Stomach smooth muscle (tissue), 2 donors: ENCODE results near the gene UVSSA.
"Not testable (repeated sequence)": the region's sequence is repeated elsewhere in the genome, so short reads cannot be mapped to it uniquely, and the experiment has no call there.

ENCODE experiments used
- H3K27ac ChIP-seq: one replicate; pipeline ENCODE4 v1.7.0; 2013; ENCODE audit warnings: mild to moderate bottlenecking, low read length, inconsistent platforms
- H3K27me3 ChIP-seq, 2 donors: one replicate each; pipeline ENCODE4 v1.7.0; 2013; ENCODE audit warnings: low read length in 2 of 2; ENCODE audit not compliant: insufficient read depth in 2 of 2, control insufficient read depth in 1 of 2
- H3K36me3 ChIP-seq, 2 donors: one replicate each; pipeline ENCODE4 v1.7.0; 2013; ENCODE audit warnings: low read length in 2 of 2; ENCODE audit not compliant: control insufficient read depth in 2 of 2, insufficient read depth in 2 of 2
- H3K4me1 ChIP-seq: one replicate; pipeline ENCODE4 v1.7.0; 2013; ENCODE audit warnings: low read length; ENCODE audit not compliant: control insufficient read depth, insufficient read depth
- H3K4me3 ChIP-seq, 2 donors: one replicate each; pipeline ENCODE4 v1.7.0; 2013; ENCODE audit warnings: low read length in 2 of 2
- H3K9ac ChIP-seq, 2 donors: one replicate each; pipeline ENCODE4 v1.7.0; 2013; ENCODE audit warnings: low read length in 2 of 2, mild to moderate bottlenecking in 1 of 2
- H3K9me3 ChIP-seq, 2 donors: one replicate each; pipeline ENCODE4 v1.7.0; 2013; ENCODE audit warnings: low read length in 2 of 2; ENCODE audit not compliant: control insufficient read depth in 2 of 2
- donor health status: healthy.
- donor health status: Pancreatic carcinoma.

Gene UVSSA

DNA sequence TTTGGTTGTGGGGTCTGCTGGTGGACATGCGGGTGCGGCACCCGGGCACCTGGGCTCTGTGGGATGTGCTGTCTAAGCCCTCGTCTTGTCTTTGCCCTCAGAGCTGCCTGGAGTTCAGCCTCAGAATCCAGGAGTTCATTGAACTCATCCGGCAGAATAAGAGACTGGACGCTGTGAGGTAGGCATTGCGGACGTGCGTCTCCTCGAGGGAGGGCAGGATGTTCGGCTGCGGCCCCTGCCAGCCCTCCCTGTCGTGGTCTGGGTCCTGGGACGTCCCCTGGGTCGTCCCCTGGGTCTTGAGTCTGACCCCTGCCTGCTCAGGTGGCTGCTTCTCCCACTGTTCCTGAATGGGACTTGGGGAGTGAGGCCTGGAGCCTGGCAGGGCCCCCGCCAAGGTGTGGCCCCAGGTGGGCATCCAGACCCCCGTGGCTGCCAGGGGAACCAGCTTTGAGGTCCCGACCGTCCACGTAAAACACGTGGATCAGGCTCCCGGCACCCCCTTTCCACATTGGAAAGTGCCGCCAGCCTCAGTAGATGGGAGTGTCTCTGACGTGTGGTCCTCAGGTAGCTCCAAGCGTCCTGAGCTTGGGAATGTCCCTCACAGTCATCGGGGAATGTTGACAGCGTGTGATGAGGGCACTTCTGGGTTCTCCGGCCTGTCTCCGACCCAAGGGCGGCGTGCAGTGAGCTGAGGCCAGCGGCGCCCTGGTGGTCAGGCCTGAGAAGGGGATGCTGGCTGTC lies 19.3 kb upstream of the UVSSA start:
- H3K36me3 ChIP-seq = peaks cover 23 to 37% of the 10 kb centered on the region in 2 donors
- H3K9me3 ChIP-seq = no peaks in the 10 kb centered on the region
- H3K4me3 ChIP-seq = no peak overlapping the region
- H3K4me1 ChIP-seq = no peaks in the 10 kb centered on the region
- H3K27ac ChIP-seq = no peak overlapping the region
- H3K27me3 ChIP-seq = no peaks in the 10 kb centered on the region
- no peak overlapping the region for H3K9ac ChIP-seq

DNA sequence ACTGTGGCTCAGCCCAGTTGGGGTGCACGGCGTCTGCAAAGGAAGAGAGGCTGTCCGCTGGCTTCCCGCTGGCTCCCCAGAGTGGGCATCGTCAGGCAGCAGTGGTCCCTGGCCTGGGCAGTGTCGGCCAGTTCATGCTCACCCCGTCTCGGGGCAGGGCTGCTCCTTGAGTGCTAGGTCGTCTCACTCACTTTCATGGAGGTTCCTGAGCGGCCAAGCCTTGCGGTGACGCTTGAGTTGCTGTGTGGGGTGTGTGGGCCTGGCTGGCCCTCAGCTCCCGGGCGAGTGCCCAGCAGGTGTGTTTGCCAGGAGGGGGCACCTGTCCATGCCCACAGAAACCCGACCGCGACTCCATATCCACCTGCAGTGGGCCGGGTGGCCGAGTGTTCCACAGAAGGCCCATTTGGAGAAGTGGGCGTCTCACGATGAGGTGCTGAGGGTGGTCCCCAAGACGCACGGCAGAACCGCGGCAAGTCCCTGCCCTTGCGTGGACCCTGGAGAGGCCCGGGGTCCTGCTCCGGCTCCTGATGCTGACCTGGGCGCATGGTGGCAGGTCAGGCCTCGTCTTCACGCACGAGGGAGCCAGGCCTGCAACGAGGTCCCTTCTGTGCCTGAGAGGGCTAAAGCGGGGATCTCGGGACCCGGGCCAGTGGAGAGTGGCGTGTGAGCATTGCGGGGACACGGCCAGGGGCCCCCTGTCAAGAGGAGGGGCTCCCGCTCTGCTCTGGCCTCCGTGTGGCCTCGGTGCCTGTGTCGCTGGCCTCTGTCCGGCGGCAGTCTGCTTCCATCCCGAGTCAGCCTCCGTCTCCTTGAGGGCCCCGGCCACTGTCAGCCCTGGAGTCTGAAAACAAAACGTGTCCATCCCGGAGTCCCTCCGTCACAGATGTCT lies 18.5 kb upstream of the UVSSA start:
- Histone ChIP-seq H3K4me3 (no peak overlapping the region), H3K27ac (no peak overlapping the region), H3K36me3 (peaks cover 19 to 36% of the 10 kb centered on the region in 2 donors)

DNA sequence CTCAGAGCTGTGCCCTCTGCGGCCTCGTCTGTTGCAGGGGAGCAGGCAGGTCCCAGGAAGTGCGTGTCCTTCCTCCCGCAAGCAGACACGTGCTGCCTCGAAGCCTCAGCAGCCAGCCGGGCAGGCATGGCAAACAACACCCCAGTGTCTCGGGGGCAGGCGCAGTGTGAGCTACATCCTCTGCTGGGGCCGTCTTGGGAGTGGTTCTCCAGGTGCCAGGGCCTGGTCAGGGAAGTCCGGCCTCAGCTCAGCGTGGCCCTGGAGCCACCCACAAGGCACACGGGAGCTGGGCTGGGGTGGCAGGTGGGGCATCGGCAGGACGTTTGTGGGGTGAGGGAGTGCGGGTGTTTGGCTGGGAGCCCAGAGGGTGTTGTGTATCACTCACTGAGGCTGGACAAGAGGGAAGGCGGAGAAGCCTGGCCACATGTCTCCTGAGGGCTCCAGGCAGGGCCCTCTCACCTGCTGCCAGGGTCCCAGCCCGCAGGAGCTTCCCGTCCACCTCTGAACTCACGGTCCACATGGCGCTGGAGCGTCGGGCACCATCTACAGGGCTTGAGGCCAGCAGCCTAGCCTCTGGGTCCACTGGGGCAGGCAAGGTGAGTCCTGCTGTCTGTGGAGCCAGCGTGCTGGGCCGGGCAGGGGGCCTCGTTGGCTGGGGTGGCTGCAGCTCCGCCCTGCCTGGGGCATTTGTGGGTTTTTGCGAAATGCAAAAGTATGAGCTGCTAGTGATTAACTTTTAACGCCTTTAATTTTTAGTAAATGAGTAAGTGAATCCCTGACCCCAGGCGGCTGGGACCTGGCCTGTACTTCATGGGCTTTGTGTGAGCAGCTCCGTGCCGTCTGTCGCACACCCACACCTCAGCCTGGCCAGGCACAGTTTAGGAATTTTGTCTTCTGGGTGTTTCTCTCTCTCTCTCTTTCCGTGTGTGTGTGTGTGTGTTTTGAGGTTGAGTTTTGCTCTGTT lies 17.3 kb upstream of the UVSSA start:
- Histone ChIP-seq H3K27me3 (no peaks in the 10 kb centered on the region), H3K9ac (no peak overlapping the region), H3K4me3 (no peak overlapping the region), H3K4me1 (no peaks in the 10 kb centered on the region), H3K27ac (no peak overlapping the region), H3K36me3 (peaks cover 25 to 36% of the 10 kb centered on the region in 2 donors), H3K9me3 (no peaks in the 10 kb centered on the region)

More for the DNA sequence above, 18.5 kb upstream of the UVSSA start:
- Histone ChIP-seq H3K27me3 (no peaks in the 10 kb centered on the region), H3K9ac (no peak overlapping the region), H3K4me1 (no peaks in the 10 kb centered on the region), H3K9me3 (no peaks in the 10 kb centered on the region)

DNA sequence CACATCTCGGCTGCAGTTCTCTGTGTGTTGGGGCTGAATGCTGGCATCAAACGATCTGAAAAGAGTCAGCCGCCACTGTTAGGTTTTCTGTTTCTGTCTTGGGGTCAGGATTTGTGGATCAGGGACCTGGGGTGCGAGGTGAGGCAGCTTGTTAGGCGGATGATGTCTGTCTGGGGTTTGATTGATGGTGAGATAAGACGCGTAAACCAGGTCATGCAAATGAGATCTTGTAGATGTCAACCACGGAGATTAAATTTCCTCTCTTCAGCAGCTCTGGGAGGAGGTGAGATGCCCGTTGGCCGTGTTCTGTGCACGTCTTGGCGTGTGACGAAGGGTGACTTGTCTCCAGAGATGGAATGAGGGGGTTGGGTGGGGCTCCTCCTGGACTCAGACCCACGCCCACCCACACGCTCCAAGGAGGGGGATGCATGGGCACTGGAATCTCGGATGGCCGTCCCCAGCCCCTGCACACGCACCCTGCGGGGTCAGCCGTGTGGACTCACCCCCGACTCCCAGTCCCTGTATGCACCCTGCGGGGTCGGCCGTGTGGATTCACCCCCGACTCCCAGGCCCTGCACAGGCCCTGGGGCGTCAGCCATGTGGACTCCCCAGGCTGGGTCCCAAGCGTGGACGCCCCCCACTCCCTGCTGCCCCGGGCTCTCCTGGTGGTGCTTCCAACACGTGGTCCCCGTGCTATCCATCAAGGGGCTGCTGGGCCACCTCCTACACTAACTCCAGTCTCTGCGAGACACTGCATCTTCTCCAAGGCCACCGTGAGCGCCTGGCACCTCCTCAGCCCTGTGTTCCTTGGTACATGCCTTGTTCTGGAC lies 16.0 kb upstream of the UVSSA start:
- no peak overlapping the region for H3K9ac ChIP-seq
- H3K27me3 ChIP-seq = no peaks in the 10 kb centered on the region
- H3K9me3 ChIP-seq = no peaks in the 10 kb centered on the region
- H3K36me3 ChIP-seq = peaks cover 29 to 35% of the 10 kb centered on the region in 2 donors
- no peak overlapping the region for H3K27ac ChIP-seq
- H3K4me3 ChIP-seq = no peak overlapping the region
- peaks cover 2% of the 10 kb centered on the region for H3K4me1 ChIP-seq

DNA sequence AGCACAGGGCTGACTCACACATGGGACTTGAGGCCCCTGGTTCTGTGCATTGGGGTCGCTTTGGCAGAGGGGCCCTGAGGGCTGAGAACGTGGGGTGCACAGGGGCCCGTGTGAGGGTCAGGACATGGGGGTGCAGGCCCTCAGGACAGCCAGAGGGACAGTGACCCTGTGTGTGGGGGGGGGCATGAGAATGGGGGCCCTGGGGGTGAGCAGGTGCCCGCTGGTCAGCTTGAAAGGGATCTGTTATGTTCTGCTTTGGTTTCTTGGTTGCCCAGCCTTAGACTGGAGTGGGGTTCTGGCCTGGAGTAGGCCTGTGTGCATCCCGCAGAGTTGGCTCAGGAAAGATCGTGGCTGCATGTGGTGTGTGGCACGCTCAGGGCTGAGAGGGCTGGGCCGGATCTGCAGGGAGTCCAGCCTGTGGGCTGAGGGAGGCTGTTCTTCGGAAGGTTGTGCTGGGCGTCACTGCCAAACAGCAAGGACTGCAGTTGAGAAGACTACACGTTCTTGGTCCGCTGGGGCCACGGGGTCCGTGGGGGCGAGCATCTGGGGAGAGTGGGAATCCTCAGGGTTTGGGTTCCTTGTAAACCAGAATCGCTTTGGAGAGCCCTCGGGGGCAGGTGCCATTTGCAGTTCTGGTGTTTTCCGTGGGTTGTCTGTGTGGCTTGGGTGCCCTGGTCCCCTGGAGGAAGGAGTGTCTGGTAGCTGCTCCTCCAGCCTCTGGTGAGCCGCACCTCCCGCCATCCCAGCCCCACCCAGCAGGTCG lies 15.2 kb upstream of the UVSSA start:
- Histone ChIP-seq H3K27me3 (no peaks in the 10 kb centered on the region), H3K4me3 (no peak overlapping the region), H3K9me3 (no peaks in the 10 kb centered on the region), H3K27ac (no peak overlapping the region), H3K36me3 (peaks cover 29 to 39% of the 10 kb centered on the region in 2 donors), H3K4me1 (peaks cover 2% of the 10 kb centered on the region), H3K9ac (no peak overlapping the region)

DNA sequence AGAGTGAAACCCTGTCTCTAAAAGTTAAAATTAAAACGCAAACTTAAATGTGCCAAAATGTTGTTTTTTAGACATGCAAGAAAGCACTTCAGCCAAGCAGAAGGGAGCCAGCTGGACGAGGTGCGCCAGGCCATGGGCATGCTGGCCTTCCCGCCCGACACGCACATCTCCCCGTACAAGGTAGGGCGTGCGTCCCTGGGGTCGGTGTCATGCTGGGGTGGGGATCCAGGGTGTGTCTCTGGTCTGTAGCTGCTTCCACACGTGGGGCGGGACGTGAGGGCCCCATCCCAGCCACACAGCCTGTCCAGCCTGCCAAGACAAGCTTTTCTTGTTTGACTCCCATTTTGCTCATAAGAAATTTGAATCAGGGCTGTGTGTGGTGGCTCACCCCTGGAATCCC lies 14.3 kb upstream of the UVSSA start:
- no peaks in the 10 kb centered on the region for H3K9me3 ChIP-seq
- H3K36me3 ChIP-seq = peaks cover 36 to 43% of the 10 kb centered on the region in 2 donors
- H3K27ac ChIP-seq = no peak overlapping the region
- no peaks in the 10 kb centered on the region for H3K27me3 ChIP-seq
- peaks cover 2% of the 10 kb centered on the region for H3K4me1 ChIP-seq
- H3K9ac ChIP-seq = no peak overlapping the region
- H3K4me3 ChIP-seq = no peak overlapping the region

DNA sequence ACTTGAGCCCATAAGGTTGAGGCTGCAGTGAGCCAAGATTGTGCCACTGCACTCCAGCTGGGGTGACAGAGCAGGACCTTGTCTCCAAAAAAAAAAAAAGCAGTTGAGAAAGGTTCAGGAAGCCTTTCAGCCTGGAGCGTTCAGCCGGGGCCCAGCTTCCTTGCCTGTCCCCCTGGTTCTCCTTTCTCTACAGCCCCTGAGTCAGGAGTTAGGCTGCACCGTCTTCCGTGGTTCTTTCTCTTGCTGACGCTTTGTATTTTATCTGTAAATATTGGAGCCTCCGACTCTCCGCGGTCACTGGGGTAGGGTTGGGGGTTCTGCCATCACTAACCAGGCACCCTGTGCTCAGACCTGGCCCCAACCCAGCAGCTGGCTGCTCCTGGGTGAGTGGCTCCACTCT lies 13.8 kb upstream of the UVSSA start:
- Histone ChIP-seq H3K4me1 (peaks cover 2% of the 10 kb centered on the region), H3K36me3 (peaks cover 31 to 45% of the 10 kb centered on the region in 2 donors), H3K4me3 (no peak overlapping the region), H3K9me3 (no peaks in the 10 kb centered on the region), H3K27ac (no peak overlapping the region), H3K27me3 (no peaks in the 10 kb centered on the region), H3K9ac (no peak overlapping the region)

DNA sequence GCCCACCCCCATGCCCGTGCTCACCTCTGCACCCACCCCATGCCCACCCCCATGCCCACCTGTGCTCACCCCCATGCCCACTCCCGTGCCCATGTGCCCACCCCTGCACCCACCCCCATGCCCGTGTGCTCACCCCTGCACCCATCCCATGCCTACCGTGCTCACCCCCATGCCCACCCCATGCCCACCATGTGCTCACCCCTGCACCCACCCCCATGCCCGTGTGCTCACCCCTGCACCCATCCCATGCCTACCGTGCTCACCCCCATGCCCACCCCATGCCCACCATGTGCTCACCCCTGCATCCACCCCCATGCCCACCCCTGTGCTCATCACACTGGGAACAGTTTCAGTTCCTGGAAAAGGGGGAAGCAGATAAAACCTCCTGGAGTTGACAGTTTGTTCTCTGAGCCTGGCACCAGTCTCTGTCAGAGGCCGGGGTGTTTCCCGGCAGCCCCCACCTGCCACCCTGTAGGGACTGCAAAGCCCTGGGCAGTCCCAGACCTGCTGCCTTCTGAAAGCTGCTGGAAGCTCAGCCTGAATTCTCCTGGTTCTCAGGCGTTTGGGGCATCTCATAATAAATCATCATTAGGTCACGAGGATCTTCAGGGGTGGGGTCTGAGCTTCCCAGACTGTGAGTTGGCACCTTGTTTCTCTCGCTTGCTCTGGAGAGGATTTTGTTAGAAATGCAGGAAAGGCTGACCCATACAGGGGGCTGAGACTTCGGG lies 13.0 kb upstream of the UVSSA start:
- H3K4me3 ChIP-seq, H3K4me1 ChIP-seq, H3K9me3 ChIP-seq, H3K27me3 ChIP-seq, H3K27ac ChIP-seq, H3K9ac ChIP-seq: not testable (repeated sequence)
- peaks cover 33 to 43% of the 10 kb centered on the region in 2 donors for H3K36me3 ChIP-seq

DNA sequence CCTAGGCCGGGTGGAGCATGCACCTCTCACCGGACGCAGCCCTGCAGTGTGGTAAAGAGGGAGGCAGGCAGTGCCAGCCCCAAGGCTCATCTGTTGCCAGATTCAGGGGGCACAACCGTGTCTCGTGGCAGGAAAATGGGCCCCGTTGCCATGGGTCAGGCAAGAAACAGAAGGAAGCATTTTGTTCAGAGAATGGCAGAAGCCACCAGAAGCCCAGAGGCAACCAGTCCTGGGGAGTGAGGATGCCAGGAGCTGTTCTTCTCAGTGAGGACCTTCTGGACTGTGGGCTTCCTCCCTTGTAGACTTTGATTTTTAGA lies 12.5 kb upstream of the UVSSA start:
- H3K4me3 ChIP-seq = no peak overlapping the region
- peaks cover 2% of the 10 kb centered on the region for H3K4me1 ChIP-seq
- H3K27me3 ChIP-seq = no peaks in the 10 kb centered on the region
- H3K36me3 ChIP-seq = peaks cover 36 to 44% of the 10 kb centered on the region in 2 donors
- H3K9ac ChIP-seq = no peak overlapping the region
- no peaks in the 10 kb centered on the region for H3K9me3 ChIP-seq
- H3K27ac ChIP-seq = no peak overlapping the region
